Liver (tissue), 9 donors: ENCODE measurements around the gene AATK. TPM values are rescaled to one million over a fixed set of nuclear protein-coding genes. Genes with fewer than 3 reads are reported as not detected.

Experiments
- DNase-seq: peaks from one replicate; pipeline ENCODE4 v3.0.0-alpha.2; 2017; ENCODE audit warnings: low spot score
- H3K27ac ChIP-seq, 2 donors: one replicate each; pipeline ENCODE4 v1.7.0; 2013; ENCODE audit warnings: inconsistent platforms in 2 of 2, low read length in 2 of 2, control low read depth in 1 of 2, low read depth in 1 of 2, mild to moderate bottlenecking in 1 of 2
- H3K27me3 ChIP-seq, 4 donors: one replicate each; pipeline versions ENCODE4 v1.6.1 to v1.7.0; 2013; ENCODE audit warnings: low read length in 3 of 4, inconsistent platforms in 1 of 4, mild to moderate bottlenecking in 1 of 4, moderate library complexity in 1 of 4; ENCODE audit not compliant: control insufficient read depth in 4 of 4, insufficient read depth in 4 of 4
- H3K36me3 ChIP-seq, 4 donors: one replicate each; pipeline versions ENCODE4 v1.6.1 to v1.7.0; 2013; ENCODE audit warnings: low read length in 3 of 4, mild to moderate bottlenecking in 3 of 4, low read depth in 1 of 4, moderate library complexity in 1 of 4; ENCODE audit not compliant: control insufficient read depth in 4 of 4, insufficient read depth in 3 of 4
- H3K4me1 ChIP-seq, 4 donors: one replicate each; pipeline versions ENCODE4 v1.6.1 to v1.7.0; 2013; ENCODE audit warnings: low read length in 3 of 4, mild to moderate bottlenecking in 3 of 4, moderate library complexity in 1 of 4; ENCODE audit not compliant: control insufficient read depth in 4 of 4, insufficient read depth in 4 of 4
- H3K4me3 ChIP-seq, 3 donors: one replicate each; pipeline versions ENCODE4 v1.6.1 to v1.7.0; 2013; ENCODE audit warnings: low read length in 3 of 3, control low read depth in 1 of 3, low read depth in 1 of 3, mild to moderate bottlenecking in 1 of 3
- H3K9ac ChIP-seq, 2 donors: one replicate each; pipeline ENCODE4 v1.7.0; 2013; ENCODE audit warnings: low read length in 2 of 2, mild to moderate bottlenecking in 2 of 2, moderate library complexity in 2 of 2, control low read depth in 1 of 2, low read depth in 1 of 2
- H3K9me3 ChIP-seq, 4 donors: one replicate each; pipeline versions ENCODE4 v1.6.1 to v1.7.0; 2013; ENCODE audit warnings: low read length in 3 of 4; ENCODE audit not compliant: control insufficient read depth in 4 of 4
- EGR1 ChIP-seq, 2 donors: IDR thresholded peaks; 2 replicates each; pipeline ENCODE4 v1.6.1; 2016 to 2018; ENCODE audit warnings: antibody characterized with exemption in 2 of 2, low read depth in 2 of 2
- FOXA1 ChIP-seq: IDR thresholded peaks from 2 replicates; pipeline ENCODE4 v1.6.1; 2016; ENCODE audit warnings: antibody characterized with exemption
- FOXA2 ChIP-seq: IDR thresholded peaks from 2 replicates; pipeline ENCODE4 v1.6.1; 2016; ENCODE audit warnings: antibody characterized with exemption
- GABPA ChIP-seq, 2 donors: IDR thresholded peaks in 1 of 2; conservative IDR thresholded peaks in 1 of 2; 2 replicates each; pipeline ENCODE4 v1.6.1; 2016; ENCODE audit warnings: antibody characterized with exemption in 2 of 2, mild to moderate bottlenecking in 1 of 2, moderate library complexity in 1 of 2
- JUND ChIP-seq, 2 donors: IDR thresholded peaks; 2 replicates each; pipeline ENCODE4 v1.6.1; 2016; ENCODE audit warnings: antibody characterized with exemption in 2 of 2
- NR2F2 ChIP-seq: IDR thresholded peaks from 2 replicates; pipeline ENCODE4 v1.6.1; 2016; ENCODE audit warnings: antibody characterized with exemption
- RAD21 ChIP-seq, 2 donors: IDR thresholded peaks; 2 replicates each; pipeline ENCODE4 v1.6.1; 2016; ENCODE audit warnings: antibody characterized with exemption in 2 of 2, mild to moderate bottlenecking in 2 of 2
- RXRA ChIP-seq, 2 donors: IDR thresholded peaks; 2 replicates each; pipeline ENCODE4 v1.6.1; 2017 to 2018; ENCODE audit warnings: antibody characterized with exemption in 2 of 2, mild to moderate bottlenecking in 1 of 2
- SP1 ChIP-seq: IDR thresholded peaks from 2 replicates; pipeline ENCODE4 v1.6.1; 2018; ENCODE audit warnings: antibody characterized with exemption, mild to moderate bottlenecking
- TAF1 ChIP-seq: conservative IDR thresholded peaks from 2 replicates; pipeline ENCODE4 v1.6.1; 2016; ENCODE audit warnings: antibody characterized with exemption, mild to moderate bottlenecking
- YY1 ChIP-seq: IDR thresholded peaks from 2 replicates; pipeline ENCODE4 v1.6.1; 2016; ENCODE audit warnings: antibody characterized with exemption, mild to moderate bottlenecking
- WGBS: extraction: QIAGEN DNeasy Blood & Tissue Kit; methylation state at CpG from one replicate; pipeline ENCODE4 v1.1.7; 2013; 5-methylcytosine and 5-hydroxymethylcytosine counted together
- polyA plus RNA-seq, 2 donors: library from polyadenylated mRNA; stranded (reverse) in 1 of 2; unstranded in 1 of 2; fragments of 200-250 nt in 1 of 2; fragments of >200 nt in 1 of 2; fragmentation: Nextera tagmentation in 1 of 2; extraction: Ambion mirVana in 1 of 2; gene quantifications; one replicate each; pipeline versions ENCODE4 v1.2.1 to v1.2.3, GENCODE V29; 2013 to 2015
- total RNA-seq, 2 donors: library from RNA; depleted of rRNA; stranded (reverse); fragments of >200 nt; gene quantifications; one replicate each; pipeline ENCODE4 v1.2.3, GENCODE V29; 2014
- TF ChIP-seq, protein P1 (sequence below): IDR thresholded peaks from 2 replicates; pipeline ENCODE4 v1.6.1; 2016; ENCODE audit warnings: antibody characterized with exemption
- TF ChIP-seq, protein P2 (sequence below): IDR thresholded peaks from 2 replicates; pipeline ENCODE4 v1.6.1; 2016; ENCODE audit warnings: antibody characterized with exemption
- TF ChIP-seq, protein P3 (sequence below): IDR thresholded peaks from 2 replicates; pipeline ENCODE4 v1.6.1; 2016; ENCODE audit warnings: antibody characterized with exemption
- TF ChIP-seq, protein P4 (sequence below): IDR thresholded peaks from 2 replicates; pipeline ENCODE4 v1.6.1; 2016; ENCODE audit warnings: antibody characterized with exemption, mild to moderate bottlenecking
- donor health status: healthy.
- donor health status: healthy.
- donor health status: healthy.
- donor health status: healthy.
- donor health status: healthy.

Gene AATK
- total and polyA plus RNA-seq, 4 donors: 0.24 to 2.3 (median 0.62) TPM

DNA sequence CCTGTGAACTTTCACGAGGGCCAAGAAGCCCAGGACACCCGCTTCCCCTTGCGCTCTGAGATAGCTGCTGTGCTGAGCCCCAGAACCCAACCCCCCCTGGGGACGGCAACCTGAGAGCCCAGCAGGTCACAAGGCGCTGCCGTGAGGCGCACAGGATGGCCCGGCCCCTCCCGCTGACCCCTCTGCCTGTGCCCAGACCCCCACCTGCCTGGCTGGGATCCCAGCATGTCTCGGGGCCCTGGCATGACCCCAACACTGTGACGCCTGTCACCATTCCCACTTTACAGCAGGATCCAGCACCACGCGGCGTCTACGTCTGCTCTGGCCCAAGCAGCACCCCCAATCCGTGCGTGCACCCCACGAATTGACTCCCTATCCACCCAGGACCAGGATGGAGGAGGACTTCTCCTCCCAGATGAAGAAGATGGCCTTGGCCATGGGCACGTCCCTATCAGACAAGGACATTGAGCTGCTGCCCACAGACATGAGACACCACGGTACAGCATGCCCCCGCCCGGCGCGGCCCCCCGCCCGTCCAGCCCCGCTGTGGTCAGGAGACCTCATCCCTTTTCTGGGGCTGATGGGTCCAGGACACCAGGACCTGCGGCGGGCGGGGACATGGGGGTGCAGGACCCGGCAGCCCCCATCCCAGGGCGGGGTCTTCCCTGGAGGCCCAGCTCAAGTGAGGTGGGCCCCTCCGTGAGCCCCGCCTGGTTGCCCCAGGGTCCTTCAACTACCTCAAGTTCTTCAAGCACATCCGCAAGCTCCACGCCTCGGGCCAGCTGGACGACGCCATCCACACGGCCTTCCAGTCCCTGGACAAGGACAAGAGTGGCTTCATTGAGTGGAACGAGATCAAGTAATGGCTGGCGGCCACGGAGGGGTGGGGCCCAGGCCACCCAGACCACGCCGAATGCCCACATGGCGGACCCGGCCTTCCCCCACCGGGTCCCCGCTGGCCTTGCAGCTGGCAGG lies 15.1 kb upstream of the AATK start:
- H3K4me1 ChIP-seq: no peaks in the 10 kb centered on the region
- H3K27me3 ChIP-seq: no peaks in the 10 kb centered on the region
- WGBS: 94% methylated on average over 49 of the region's 49 CpGs
- no peaks in the 10 kb centered on the region for H3K9me3 ChIP-seq
- H3K36me3 ChIP-seq: no peaks in the 10 kb centered on the region
- TF ChIP-seq, protein P1, sequence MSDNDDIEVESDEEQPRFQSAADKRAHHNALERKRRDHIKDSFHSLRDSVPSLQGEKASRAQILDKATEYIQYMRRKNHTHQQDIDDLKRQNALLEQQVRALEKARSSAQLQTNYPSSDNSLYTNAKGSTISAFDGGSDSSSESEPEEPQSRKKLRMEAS: no peak
- TF ChIP-seq NR2F2 (no peak), RXRA (IDR thresholded peaks at IDR 0.05) (no peak), YY1 (no peak)
- H3K4me3 ChIP-seq: no peak overlapping the region
- no peak overlapping the region for H3K27ac ChIP-seq
- no peak for DNase-seq
- H3K9ac ChIP-seq: no peak overlapping the region

DNA sequence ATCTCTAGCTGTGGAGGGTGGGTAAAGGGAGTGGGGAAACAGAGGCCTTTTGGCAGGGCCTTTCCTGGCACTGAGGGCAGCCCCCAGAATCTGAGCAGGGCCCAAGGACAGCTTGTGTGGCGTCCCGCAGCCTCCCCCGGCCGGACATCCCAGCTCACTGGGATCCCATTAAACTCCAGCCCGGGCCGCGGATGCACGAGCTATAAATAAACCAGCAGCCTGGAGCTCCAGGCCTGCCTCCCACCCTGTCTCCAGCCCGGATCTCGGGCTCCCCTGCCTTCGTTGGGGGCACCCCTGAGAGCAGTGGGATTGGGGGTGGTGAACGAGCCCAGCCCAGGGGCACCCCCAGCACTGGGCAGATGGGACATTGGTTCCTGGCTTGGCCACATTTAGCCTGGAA lies 13.8 kb upstream of the AATK start:
- H3K27ac ChIP-seq: no peak overlapping the region
- H3K36me3 ChIP-seq: no peaks in the 10 kb centered on the region
- H3K9ac ChIP-seq: no peak overlapping the region
- 77% methylated on average over 12 of the region's 12 CpGs for WGBS
- no peaks in the 10 kb centered on the region for H3K4me1 ChIP-seq
- no peaks in the 10 kb centered on the region for H3K27me3 ChIP-seq
- TF ChIP-seq, protein P2, sequence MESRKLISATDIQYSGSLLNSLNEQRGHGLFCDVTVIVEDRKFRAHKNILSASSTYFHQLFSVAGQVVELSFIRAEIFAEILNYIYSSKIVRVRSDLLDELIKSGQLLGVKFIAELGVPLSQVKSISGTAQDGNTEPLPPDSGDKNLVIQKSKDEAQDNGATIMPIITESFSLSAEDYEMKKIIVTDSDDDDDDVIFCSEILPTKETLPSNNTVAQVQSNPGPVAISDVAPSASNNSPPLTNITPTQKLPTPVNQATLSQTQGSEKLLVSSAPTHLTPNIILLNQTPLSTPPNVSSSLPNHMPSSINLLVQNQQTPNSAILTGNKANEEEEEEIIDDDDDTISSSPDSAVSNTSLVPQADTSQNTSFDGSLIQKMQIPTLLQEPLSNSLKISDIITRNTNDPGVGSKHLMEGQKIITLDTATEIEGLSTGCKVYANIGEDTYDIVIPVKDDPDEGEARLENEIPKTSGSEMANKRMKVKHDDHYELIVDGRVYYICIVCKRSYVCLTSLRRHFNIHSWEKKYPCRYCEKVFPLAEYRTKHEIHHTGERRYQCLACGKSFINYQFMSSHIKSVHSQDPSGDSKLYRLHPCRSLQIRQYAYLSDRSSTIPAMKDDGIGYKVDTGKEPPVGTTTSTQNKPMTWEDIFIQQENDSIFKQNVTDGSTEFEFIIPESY: no peak
- no peak for TF ChIP-seq JUND (IDR thresholded peaks at IDR 0.05)
- TF ChIP-seq, protein P3, sequence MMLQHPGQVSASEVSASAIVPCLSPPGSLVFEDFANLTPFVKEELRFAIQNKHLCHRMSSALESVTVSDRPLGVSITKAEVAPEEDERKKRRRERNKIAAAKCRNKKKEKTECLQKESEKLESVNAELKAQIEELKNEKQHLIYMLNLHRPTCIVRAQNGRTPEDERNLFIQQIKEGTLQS: no peak
- no peak for TF ChIP-seq TAF1
- TF ChIP-seq RAD21 (IDR thresholded peaks at IDR 0.05): no peak
- TF ChIP-seq GABPA (IDR thresholded peaks at IDR 0.05 in 1 of 2, conservative IDR thresholded peaks at IDR 0.05 in 1 of 2): no peak
- TF ChIP-seq FOXA2: no peak
- no peak for TF ChIP-seq EGR1 (IDR thresholded peaks at IDR 0.05; ENCODE audit: low read depth in 2 of 2)
- no peak for TF ChIP-seq YY1
- no peak for TF ChIP-seq SP1
- TF ChIP-seq RXRA (IDR thresholded peaks at IDR 0.05): no peak
- H3K9me3 ChIP-seq: no peaks in the 10 kb centered on the region
- H3K4me3 ChIP-seq: no peak overlapping the region
- DNase-seq: no peak

DNA sequence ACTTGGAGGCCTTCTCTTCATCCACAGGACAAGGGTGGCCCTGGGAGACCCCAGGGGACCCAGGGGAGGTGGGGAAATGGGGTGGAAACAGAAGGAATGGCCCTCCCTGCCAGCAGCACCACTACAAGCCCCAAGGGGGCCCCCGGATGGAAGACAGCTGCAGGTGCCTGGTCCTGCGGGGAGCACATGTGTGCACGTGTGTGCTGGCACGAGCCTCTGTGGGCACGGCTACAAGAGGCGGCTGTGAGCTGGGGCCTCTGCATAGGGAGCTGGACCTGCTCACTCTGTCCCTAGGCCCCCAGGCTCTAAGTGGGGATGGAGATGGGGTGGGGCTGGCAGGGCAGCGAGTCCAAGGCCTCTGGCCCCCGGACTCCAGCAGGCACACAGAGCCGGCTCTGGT lies 13.2 kb upstream of the AATK start:
- Histone ChIP-seq H3K4me3 (no peak overlapping the region), H3K9ac (no peak overlapping the region), H3K4me1 (no peaks in the 10 kb centered on the region), H3K27ac (no peak overlapping the region), H3K36me3 (no peaks in the 10 kb centered on the region), H3K9me3 (no peaks in the 10 kb centered on the region), H3K27me3 (no peaks in the 10 kb centered on the region)
- TF ChIP-seq, protein P4, sequence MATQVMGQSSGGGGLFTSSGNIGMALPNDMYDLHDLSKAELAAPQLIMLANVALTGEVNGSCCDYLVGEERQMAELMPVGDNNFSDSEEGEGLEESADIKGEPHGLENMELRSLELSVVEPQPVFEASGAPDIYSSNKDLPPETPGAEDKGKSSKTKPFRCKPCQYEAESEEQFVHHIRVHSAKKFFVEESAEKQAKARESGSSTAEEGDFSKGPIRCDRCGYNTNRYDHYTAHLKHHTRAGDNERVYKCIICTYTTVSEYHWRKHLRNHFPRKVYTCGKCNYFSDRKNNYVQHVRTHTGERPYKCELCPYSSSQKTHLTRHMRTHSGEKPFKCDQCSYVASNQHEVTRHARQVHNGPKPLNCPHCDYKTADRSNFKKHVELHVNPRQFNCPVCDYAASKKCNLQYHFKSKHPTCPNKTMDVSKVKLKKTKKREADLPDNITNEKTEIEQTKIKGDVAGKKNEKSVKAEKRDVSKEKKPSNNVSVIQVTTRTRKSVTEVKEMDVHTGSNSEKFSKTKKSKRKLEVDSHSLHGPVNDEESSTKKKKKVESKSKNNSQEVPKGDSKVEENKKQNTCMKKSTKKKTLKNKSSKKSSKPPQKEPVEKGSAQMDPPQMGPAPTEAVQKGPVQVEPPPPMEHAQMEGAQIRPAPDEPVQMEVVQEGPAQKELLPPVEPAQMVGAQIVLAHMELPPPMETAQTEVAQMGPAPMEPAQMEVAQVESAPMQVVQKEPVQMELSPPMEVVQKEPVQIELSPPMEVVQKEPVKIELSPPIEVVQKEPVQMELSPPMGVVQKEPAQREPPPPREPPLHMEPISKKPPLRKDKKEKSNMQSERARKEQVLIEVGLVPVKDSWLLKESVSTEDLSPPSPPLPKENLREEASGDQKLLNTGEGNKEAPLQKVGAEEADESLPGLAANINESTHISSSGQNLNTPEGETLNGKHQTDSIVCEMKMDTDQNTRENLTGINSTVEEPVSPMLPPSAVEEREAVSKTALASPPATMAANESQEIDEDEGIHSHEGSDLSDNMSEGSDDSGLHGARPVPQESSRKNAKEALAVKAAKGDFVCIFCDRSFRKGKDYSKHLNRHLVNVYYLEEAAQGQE: no peak
- TF ChIP-seq, protein P1: no peak
- TF ChIP-seq FOXA1: no peak
- no peak for DNase-seq
- 89% methylated on average over 9 of the region's 9 CpGs for WGBS
